ENCODE results near the gene MARCKSL1. TPM values are rescaled to one million over a fixed set of nuclear protein-coding genes. Genes with fewer than 3 reads are reported as not detected.

MARCKSL1 gene
- total RNA-seq, 2 donors from 2014 or later: 12.9 to 34.5 TPM

GRCh38 chr1:32364836-32365235 lies 28.8 kb upstream of the MARCKSL1 start:
- Histone ChIP-seq H3K27ac (no peak overlapping the region), H3K4me1 (peaks cover 16% of the 10 kb centered on the region), H3K27me3 (no peaks in the 10 kb centered on the region), H3K9me3 (no peaks in the 10 kb centered on the region), H3K4me3 (no peak overlapping the region), H3K36me3 (replicated peaks in 1 of 2; ENCODE audit: insufficient read depth in 1 of 2, low read depth in 2 of 2) (peaks cover 0 to 22% of the 10 kb centered on the region in 2 donors)
- intact Hi-C loops (cut with DNase I): no loop called here
- no peak for TF ChIP-seq POLR2A (IDR thresholded peaks at IDR 0.05)
- no peak for TF ChIP-seq CTCF (IDR thresholded peaks at IDR 0.05)
- ATAC-seq (no peak), DNase-seq (no peak)
- WGBS, 2 donors: 84 to 86% methylated on average over 5 of the region's 5 CpGs

GRCh38 chr1:32363713-32364112 lies 27.7 kb upstream of the MARCKSL1 start:
- ATAC-seq (no peak), DNase-seq (peak in 1 of 4 donors; percentile 26)
- H3K36me3 ChIP-seq (replicated peaks in 1 of 2; ENCODE audit: insufficient read depth in 1 of 2, low read depth in 2 of 2): peaks cover 0 to 15% of the 10 kb centered on the region in 2 donors

GRCh38 chr1:32362474-32363313 lies 26.7 kb upstream of the MARCKSL1 start, which contains the start of the genes FAM229A and TSSK3:
Gene FAM229A, minus strand, starts transcription at chr1:32362485. Its CDS starts 394 bp downstream, at chr1:32362091.
Gene TSSK3, plus strand, starts transcription at chr1:32362539. Its CDS starts 163 bp downstream, at chr1:32362702.
- Histone ChIP-seq H3K27me3 (no peaks in the 10 kb centered on the region), H3K4me3 (no peak within 1 kb of the TSS), H3K9me3 (no peaks in the 10 kb centered on the region), H3K4me1 (peaks cover 16% of the 10 kb centered on the region), H3K27ac (peak within 1 kb of the TSS in 3 of 4 donors; percentile 37 to 55 (median 42)), H3K36me3 (replicated peaks in 1 of 2; ENCODE audit: insufficient read depth in 1 of 2, low read depth in 2 of 2) (peaks cover 0 to 12% of the 10 kb centered on the region in 2 donors)
- no peak for TF ChIP-seq POLR2A (IDR thresholded peaks at IDR 0.05)
- TF ChIP-seq CTCF (IDR thresholded peaks at IDR 0.05): no peak
- peak; percentile 12 for ATAC-seq
- intact Hi-C loops (cut with DNase I): no loop called here
- no peak for DNase-seq
- 69 to 76% methylated on average over 17 of the region's 17 CpGs for WGBS, 2 donors

More at GRCh38 chr1:32363713-32364112, 27.7 kb upstream of the MARCKSL1 start:
- Histone ChIP-seq H3K4me1 (peaks cover 16% of the 10 kb centered on the region), H3K27ac (no peak overlapping the region), H3K9me3 (no peaks in the 10 kb centered on the region), H3K27me3 (no peaks in the 10 kb centered on the region), H3K4me3 (no peak overlapping the region)
- intact Hi-C loops (cut with DNase I): no loop called here
- TF ChIP-seq POLR2A (IDR thresholded peaks at IDR 0.05): no peak
- WGBS, 2 donors: 88 to 90% methylated on average over 2 to 12 of the region's 12 CpGs

- peaks cover 16% of the 10 kb centered on the region for H3K4me1 ChIP-seq
- peak overlapping the region in 3 of 4 donors; percentile 37 to 55 (median 42) for H3K27ac ChIP-seq
- no peak overlapping the region for H3K4me3 ChIP-seq
- H3K36me3 ChIP-seq (replicated peaks in 1 of 2; ENCODE audit: insufficient read depth in 1 of 2, low read depth in 2 of 2): peaks cover 0 to 10% of the 10 kb centered on the region in 2 donors
- peak; percentile 51 to 67 (median 54) for DNase-seq
- no peaks in the 10 kb centered on the region for H3K27me3 ChIP-seq
- TF ChIP-seq POLR2A (IDR thresholded peaks at IDR 0.05) (peak; percentile 17 to 29 (median 23)), CTCF (IDR thresholded peaks at IDR 0.05) (peak in 5 of 7 experiments; percentile 12 to 44 (median 29))
- H3K9me3 ChIP-seq: no peaks in the 10 kb centered on the region
- intact Hi-C loops (cut with DNase I): no loop called here
- WGBS, 2 donors: 0 to 1% methylated on average over 7 to 81 of the region's 91 CpGs
- ATAC-seq: peak; percentile 68
These were observed 25.8 kb upstream of the MARCKSL1 start for GRCh38 chr1:32361674-32362473.

GRCh38 chr1:32361308-32361673 lies 25.3 kb upstream of the MARCKSL1 start:
- H3K4me1 ChIP-seq: peaks cover 16% of the 10 kb centered on the region
- H3K36me3 ChIP-seq (replicated peaks in 1 of 2; ENCODE audit: insufficient read depth in 1 of 2, low read depth in 2 of 2): peaks cover 0 to 8% of the 10 kb centered on the region in 2 donors
- intact Hi-C loops (cut with DNase I): no loop called here
- ATAC-seq (peak; percentile 3), DNase-seq (no peak)
- H3K9me3 ChIP-seq: no peaks in the 10 kb centered on the region
- H3K27ac ChIP-seq: no peak overlapping the region
- 49 to 90% methylated on average over 6 to 23 of the region's 35 CpGs for WGBS, 2 donors
- TF ChIP-seq CTCF (IDR thresholded peaks at IDR 0.05): no peak
- no peak overlapping the region for H3K4me3 ChIP-seq
- H3K27me3 ChIP-seq: no peaks in the 10 kb centered on the region

All from body of pancreas (tissue), 4 donors.